SHP77 treated with DMSO at 0.1 percent for 48 hours (cell line): ENCODE data around the gene LRFN3.
A peak's percentile ranks its signal among the peaks of the same experiment; 100 is the strongest.
"Not testable (repeated sequence)": the region's sequence is repeated elsewhere in the genome, so short reads cannot be mapped to it uniquely, and the experiment has no call there.

Source experiments
- DNase-seq: peaks from one replicate; lab custom pipeline; 2025; lab: John Stamatoyannopoulos, UW

Gene LRFN3

GRCh38 chr19:35907377-35907745 lies 28.8 kb upstream of the LRFN3 start:
- no peak for DNase-seq

DNA sequence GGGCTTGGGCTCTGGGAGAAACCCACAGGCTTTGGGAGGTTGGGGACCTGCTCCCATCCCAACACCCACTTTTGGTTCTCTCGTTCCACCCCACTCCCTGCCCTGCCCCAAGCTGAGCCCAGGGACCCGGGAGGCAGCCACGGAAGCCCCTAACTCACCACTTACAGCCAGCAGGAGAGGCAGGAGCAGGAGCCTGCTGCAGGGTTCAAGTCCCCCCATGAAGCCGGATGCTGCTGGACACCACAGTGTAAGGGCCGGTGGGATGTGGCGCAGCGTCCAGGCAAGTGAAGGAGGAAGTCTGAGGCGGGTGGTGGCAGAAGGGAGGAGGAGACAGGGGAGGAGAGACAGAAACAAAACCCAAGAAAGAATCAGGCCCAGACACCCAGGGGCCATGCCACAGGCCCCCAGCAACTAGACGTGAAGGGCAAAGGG lies 28.1 kb upstream of the LRFN3 start, which contains the start of gene TYROBP:
TSS of gene TYROBP (minus strand) at position 286 of the 432 bp plus-strand sequence. CDS start at position 219, 67 bp downstream.
- no peak for DNase-seq

DNA sequence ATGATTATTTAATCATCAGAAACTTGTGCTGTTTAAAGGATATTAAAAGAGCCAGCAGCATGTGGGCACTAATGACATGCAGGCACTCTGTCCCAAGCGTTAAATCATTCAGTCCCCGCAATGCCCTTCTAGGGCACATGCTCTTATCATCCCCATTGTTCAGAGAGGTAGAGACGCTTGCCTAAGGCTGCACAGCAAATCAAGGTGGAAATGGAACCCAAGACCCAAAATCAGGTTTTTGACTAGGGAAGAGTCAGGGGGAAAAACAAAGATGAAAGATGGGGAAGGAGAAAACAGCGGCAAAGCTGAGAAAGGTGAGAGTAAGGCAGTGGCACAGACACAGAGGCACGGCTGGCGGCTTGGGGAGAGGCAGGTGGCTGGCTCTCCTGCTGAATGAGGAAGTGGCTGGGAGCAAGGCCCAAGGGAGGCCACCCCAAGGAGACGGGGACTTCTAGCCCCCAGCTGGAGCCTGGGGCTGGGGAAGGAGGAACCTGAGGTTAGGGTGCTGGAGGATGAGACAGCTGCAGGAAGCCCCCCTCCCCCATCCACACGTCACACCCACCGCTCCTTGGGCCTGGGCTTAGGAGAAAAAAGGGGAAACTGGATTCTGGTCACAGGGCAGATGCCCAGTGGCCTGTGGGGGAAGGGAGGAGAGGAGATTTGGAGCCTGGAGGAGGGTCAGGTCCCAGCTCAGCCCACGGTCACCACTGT lies 27.0 kb upstream of the LRFN3 start:
- DNase-seq: no peak

DNA sequence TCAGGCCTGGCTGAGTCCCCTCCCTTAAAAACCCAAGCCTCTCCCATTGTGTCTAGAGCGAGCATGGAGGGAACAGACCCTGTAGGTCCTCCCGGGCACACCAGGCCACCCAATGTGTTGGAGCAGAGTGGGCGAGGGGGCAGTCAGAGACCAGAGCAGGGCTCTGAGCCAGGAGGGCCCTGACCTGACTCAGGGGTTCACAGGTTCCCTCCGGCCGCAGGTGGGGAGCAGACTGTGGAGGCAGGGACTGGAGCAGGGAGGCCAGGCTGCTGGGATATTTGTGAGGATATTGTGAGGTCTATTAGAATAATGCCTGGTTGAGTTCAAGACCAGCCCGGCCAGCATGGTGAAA lies 26.5 kb upstream of the LRFN3 start:
- DNase-seq: no peak

DNA sequence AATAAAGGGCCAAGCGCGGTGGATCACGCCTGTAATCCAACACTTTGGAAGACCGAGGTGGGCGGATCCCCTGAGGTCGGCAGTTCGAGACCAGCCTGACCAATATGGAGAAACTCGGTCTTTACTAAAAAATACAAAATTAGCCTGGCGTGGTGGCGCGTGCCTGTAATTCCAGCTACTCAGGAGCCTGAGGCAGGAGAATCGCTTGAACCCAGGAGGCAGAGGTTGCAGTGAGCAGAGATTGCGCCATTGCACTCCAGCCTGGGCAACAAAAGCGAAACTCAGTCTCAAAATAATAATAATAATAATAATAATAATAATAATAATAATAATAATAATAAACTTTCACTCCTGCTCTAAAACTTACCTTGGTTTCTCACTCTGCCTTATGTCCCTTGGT lies 25.8 kb upstream of the LRFN3 start:
- DNase-seq: not testable (repeated sequence)

DNA sequence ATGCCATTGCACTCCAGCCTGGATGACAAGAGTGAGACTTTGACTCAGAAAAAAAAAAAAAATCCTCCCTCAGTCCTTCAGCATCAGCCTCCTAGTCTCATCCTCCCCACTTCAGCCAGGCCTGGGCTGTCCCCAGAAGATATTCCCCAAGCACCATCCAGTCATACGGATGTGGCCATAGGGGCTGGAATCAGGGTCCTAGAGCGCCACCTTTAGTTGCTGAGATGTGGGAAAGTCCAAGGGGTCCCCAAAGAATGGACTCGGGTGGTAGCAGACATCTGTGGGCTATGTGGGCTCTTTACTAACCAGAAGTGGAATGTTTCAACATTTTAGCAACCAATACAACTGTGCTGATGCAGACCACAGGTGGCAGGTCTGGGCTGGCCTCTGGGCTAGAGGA lies 25.0 kb upstream of the LRFN3 start:
- no peak for DNase-seq

DNA sequence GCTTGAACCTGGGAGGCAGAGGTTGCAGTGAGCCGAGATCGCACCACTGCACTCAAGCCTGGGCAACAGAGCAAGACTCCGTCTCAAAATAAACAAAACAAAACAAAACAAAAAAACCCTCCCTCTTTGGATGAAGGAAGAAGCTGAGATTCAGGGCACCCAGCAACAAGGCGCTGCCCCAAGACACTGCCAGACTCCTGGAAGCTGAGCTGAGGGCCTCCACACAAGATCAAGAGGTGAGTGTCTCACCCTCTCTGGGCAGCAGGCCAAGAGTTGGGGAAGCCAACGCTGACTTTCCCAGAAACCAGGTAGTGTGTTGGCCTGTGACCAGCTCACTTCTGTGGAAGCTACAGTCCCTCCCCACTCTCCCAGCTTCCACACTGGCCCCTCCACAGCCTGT lies 24.4 kb upstream of the LRFN3 start:
- no peak for DNase-seq

DNA sequence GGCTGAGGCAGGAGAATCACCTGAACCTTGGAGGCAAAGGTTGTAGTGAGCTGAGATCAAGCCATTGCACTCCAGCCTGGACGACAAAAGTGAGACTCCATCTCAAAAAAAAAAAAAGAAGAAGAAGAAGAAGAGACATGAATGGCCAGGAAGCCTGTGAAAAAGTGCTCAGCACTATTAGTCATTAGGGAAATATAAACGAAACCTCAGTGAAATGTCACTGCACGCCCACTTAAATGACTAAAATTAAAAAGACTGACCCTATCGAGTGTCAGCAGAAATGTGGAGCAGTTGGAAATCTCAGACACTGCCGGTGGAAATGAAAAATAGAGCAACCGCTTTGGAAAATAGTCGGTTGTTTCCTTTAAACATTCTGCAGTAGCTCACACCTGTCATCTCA lies 22.6 kb upstream of the LRFN3 start:
- DNase-seq: no peak

DNA sequence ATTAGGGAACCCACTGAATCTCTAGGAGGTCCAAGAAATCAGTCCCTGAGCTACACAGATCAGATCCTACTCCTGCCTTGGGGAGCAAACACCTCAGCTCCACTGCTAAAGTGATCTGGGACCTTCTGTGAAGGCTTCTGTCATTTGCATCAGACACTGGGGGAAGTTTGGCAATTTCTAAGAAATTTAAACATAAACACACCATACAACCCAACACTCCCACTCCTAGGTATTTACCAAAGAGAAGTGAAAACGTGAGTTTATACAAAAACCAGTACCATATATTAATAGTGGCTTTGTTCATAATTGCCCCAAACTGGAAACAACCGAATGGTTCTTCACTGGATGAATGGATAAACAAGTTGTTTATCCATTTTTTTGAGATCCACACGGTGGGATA lies 20.7 kb upstream of the LRFN3 start:
- no peak for DNase-seq

DNA sequence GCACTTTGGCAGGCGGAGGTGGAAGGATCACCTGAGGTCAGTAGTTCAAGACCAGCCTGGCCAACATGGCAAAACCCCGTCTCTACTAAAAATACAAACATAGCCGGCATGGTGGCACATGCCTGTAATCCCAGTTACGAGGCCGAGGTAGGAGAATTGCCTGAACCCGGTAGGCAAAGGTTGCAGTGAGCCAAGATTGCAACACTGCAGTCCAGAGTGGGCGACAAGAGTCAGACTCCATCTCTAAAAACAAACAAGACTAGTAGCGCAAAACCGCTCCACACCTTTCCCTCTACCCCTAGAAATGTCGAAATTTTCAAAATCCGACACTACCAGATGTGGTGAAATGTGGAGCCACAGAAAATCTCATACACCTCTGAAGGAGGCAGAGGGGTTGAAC lies 16.9 kb upstream of the LRFN3 start:
- DNase-seq: no peak

DNA sequence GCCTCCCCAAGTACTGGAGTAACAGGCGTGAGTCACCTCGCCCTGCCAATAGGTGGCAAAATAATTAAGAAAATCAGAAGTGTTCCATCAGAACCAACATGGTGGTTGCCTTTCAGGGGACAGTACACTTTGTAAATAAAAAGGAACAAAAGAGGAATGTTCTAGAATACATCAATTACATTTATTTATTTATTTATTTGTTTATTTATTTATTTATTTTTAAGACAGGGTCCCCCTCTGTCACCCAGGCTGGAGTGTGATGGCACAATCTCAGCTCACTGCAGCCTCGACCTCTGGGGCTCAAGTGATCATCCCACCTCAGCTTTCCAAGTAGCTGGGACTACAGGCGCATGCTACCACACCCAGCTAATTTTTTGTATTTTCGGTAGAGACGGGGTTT lies 15.2 kb upstream of the LRFN3 start:
- DNase-seq: no peak

- DNase-seq: no peak
These were observed 10.7 kb upstream of the LRFN3 start for GRCh38 chr19:35925501-35925900.

GRCh38 chr19:35928507-35928906 lies 7.7 kb upstream of the LRFN3 start:
- DNase-seq: no peak

- no peak for DNase-seq
These were observed 6.3 kb upstream of the LRFN3 start for GRCh38 chr19:35929876-35930275.

- peak; percentile 93 for DNase-seq
These were observed 4.9 kb upstream of the LRFN3 start for GRCh38 chr19:35931161-35931873.

DNA sequence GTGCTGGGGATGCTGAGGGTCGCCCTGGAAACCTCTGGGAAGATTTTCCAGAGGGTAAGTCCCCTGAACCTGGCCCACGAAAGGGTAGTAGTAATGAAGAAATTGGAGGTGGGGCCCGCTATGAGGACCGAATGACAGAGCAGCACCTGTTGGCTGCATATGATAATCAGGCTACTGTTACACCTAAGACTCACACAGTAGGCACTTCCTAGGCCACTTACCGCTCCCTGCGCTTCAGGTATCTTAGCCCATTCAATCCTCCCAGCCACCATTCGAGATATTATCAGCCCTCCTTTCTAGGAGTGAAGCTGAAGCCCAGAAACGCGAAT lies 4.3 kb upstream of the LRFN3 start:
- DNase-seq: no peak

DNA sequence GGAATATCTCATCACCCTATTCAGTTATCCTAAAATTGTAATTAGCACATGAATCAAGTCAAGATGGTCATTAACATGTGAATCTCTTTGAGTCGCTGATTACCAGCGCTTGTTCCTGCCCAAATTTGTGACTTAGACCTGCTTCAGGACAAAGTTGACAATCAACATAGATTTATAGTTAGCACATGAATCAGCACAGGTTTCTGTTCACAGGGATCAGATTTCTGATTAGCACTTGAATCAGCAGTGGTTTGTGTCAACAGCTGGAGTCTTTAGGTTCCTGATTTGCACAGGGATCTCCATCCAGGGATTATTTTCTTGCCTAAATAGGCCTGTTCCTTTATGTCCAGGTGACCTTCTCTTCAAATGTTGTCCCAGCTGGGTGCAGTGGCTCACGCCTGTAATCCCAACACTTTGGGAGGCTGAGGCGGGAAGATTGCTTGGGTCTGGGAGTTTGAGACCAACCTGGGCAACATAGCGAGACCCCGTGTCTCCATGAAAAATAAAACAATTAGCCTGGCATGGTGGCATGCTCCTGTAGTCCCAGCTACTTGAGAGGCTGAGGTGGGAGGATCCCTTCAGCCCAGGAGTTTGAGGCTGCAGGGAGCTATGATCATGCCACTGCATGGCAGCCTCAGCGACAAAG lies 3.8 kb upstream of the LRFN3 start:
- no peak for DNase-seq

DNA sequence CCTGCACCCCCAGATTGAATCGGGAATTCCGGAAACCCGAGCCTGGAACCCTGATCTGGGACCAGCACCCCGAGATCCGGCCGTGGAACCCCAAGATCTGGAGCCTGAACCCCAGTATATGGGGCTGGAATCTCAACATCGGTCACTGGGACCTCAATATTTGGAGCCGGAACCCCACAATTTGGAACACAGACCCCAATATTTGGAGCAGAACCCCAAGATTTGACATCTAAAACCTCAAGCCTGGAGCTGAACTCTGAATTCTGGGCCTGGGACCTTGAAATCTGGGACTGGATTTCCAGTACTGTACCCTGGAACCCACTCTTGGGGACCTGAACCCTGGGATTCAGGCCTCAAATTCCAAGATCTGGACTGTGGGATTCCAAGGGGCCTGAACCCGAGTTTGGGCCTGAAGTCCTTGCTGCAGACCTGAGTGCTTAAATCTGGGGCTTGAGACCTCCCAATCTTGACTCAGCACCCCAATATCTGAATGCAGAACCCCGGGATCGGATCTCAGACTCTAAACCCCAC lies 629 bp downstream of the LRFN3 start:
- DNase-seq: no peak

DNA sequence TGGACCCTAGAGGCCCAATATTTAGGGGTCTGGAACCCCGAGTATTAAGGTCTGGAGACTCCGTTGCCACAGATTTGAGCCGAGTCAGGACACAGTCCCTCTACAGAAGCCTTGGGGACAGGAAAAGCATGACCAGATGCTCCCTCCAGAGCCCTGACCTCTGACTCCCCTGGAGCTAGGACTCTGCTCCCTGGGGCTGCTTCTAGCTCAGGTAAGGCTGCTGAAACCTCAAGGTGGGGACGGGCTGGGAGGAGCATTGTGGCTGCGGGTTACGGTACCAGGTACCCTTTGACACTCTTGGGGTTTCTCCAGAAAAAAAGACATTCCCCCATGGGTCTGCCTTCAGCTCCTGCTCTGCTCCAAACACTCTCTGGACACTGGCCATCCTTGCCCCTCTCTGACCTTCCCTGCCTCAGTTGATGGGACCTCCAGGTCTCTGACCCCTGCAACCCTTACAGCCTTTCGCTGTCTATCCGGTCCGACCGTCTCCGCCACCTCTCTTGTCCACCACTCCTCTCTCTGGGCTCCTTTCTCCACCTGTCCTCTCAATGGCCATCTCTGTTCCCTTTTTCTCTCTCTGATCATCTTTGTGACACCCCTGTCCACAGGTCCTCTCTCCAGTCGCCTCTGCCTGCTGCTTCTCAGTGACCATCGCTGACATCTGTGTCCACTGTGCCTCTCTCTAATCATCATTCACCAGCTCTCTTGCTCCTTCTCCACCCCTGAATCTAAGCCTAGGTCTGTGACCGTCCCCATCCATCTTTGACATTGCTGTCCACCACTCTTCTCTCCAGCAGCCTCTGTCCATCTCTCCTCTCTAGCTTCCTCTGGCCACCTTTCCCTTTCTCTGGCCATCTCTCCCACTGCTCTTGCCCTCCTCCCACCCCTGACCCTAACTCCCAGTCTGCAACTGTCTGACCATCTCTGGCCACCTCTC lies 1.4 kb downstream of the LRFN3 start:
- DNase-seq: no peak

GRCh38 chr19:35938282-35939224 lies 2.4 kb downstream of the LRFN3 start:
- DNase-seq: no peak
